CD4-positive, alpha-beta T cell treated with Interleukin-12 subunit alpha and Interleukin-12 subunit beta, for 1 hour (primary cell): ENCODE measurements around the gene TNIP1.

ENCODE experiments used
- DNase-seq: peaks from one replicate; pipeline ENCODE4 v3.0.0-alpha.2; 2020

Gene TNIP1

GRCh38 chr5:151038801-151039238 is 42.0 kb downstream of the TNIP1 start:
- no peak for DNase-seq

- DNase-seq, result no peak
Observed at GRCh38 chr5:151038412-151038745, 42.5 kb downstream of the TNIP1 start.

GRCh38 chr5:151037561-151038411 is 43.0 kb downstream of the TNIP1 start:
- no peak for DNase-seq

GRCh38 chr5:151036556-151036955 is 44.3 kb downstream of the TNIP1 start:
- no peak for DNase-seq

- no peak for DNase-seq
Observed at GRCh38 chr5:151034422-151035379, 46.1 kb downstream of the TNIP1 start.

GRCh38 chr5:151033217-151033934 is 47.5 kb downstream of the TNIP1 start:
- no peak for DNase-seq

GRCh38 chr5:151031554-151031953 is 49.3 kb downstream of the TNIP1 start:
- DNase-seq, result no peak

GRCh38 chr5:151030379-151030778 is 50.5 kb downstream of the TNIP1 start:
- DNase-seq, result no peak

- DNase-seq, result no peak
Observed at GRCh38 chr5:151030056-151030336, 50.8 kb downstream of the TNIP1 start.

GRCh38 chr5:151029179-151030055 is 51.4 kb downstream of the TNIP1 start:
- DNase-seq, result no peak

- no peak for DNase-seq
Observed at GRCh38 chr5:151028717-151029116, 52.1 kb downstream of the TNIP1 start.

GRCh38 chr5:151027961-151028479 is 52.8 kb downstream of the TNIP1 start:
- no peak for DNase-seq

- DNase-seq, result no peak
Observed at GRCh38 chr5:151026679-151027078, 54.2 kb downstream of the TNIP1 start.

GRCh38 chr5:151026088-151026487 is 54.7 kb downstream of the TNIP1 start:
- no peak for DNase-seq

- DNase-seq, result no peak
Observed at GRCh38 chr5:151025250-151025606, 55.6 kb downstream of the TNIP1 start.

GRCh38 chr5:151024440-151025249 is 56.2 kb downstream of the TNIP1 start:
- DNase-seq, result no peak

- DNase-seq, result no peak
Observed at GRCh38 chr5:151023651-151024050, 57.2 kb downstream of the TNIP1 start.

- DNase-seq, result no peak
Observed at GRCh38 chr5:151023047-151023615, 57.7 kb downstream of the TNIP1 start.

- no peak for DNase-seq
Observed at GRCh38 chr5:151022511-151023018, 58.3 kb downstream of the TNIP1 start.

GRCh38 chr5:151021746-151022145 is 59.1 kb downstream of the TNIP1 start:
- no peak for DNase-seq
